Urothelium cell line (cell line): ENCODE results near the gene DNAJB6.
"Not testable (repeated sequence)": the region's sequence is repeated elsewhere in the genome, so short reads cannot be mapped to it uniquely, and the experiment has no call there.

Experiments
- DNase-seq: peaks from one replicate; pipeline ENCODE4 v3.0.0; 2011; ENCODE audit warnings: low spot score, mixed read lengths
- FAIRE-seq: peaks from 2 replicates; lab custom pipeline; 2011; peaks lifted over from hg19 to GRCh38; lab: Jason Lieb, UNC

Gene DNAJB6

GRCh38 chr7:157320608-157320980, 16.2 kb upstream of the DNAJB6 start:
- DNase-seq (no peak), FAIRE-seq (no peak)

- FAIRE-seq (no peak), DNase-seq (no peak)
These were observed 13.4 kb upstream of the DNAJB6 start for GRCh38 chr7:157323401-157323800.

- FAIRE-seq: no peak
- DNase-seq: no peak
These were observed 7.4 kb upstream of the DNAJB6 start for GRCh38 chr7:157329447-157329846.

GRCh38 chr7:157330567-157330966, 6.2 kb upstream of the DNAJB6 start:
- DNase-seq, FAIRE-seq: not testable (repeated sequence)

- not testable (repeated sequence) for FAIRE-seq, DNase-seq
These were observed 5.8 kb upstream of the DNAJB6 start for GRCh38 chr7:157331049-157331448.

GRCh38 chr7:157335236-157335635, 1.6 kb upstream of the DNAJB6 start:
- FAIRE-seq (no peak), DNase-seq (no peak)

GRCh38 chr7:157335991-157336382, 817 bp upstream of the DNAJB6 start:
- DNase-seq (no peak), FAIRE-seq (no peak)

- FAIRE-seq: no peak
- DNase-seq: peak; percentile 58
These were observed 729 bp downstream of the DNAJB6 start for GRCh38 chr7:157337316-157338149.

GRCh38 chr7:157339777-157340677, 3.2 kb downstream of the DNAJB6 start:
- FAIRE-seq (no peak), DNase-seq (peak; percentile 49)

GRCh38 chr7:157347217-157347904, 10.6 kb downstream of the DNAJB6 start:
- no peak for FAIRE-seq
- peak; percentile 40 for DNase-seq

GRCh38 chr7:157348548-157348947, 11.7 kb downstream of the DNAJB6 start:
- DNase-seq: no peak

GRCh38 chr7:157352516-157352915, 15.7 kb downstream of the DNAJB6 start:
- FAIRE-seq (no peak), DNase-seq (no peak)

More at GRCh38 chr7:157348548-157348947, 11.7 kb downstream of the DNAJB6 start:
- no peak for FAIRE-seq

GRCh38 chr7:157355784-157356511, 19.1 kb downstream of the DNAJB6 start:
- no peak for DNase-seq

GRCh38 chr7:157357129-157358040, 20.6 kb downstream of the DNAJB6 start:
- DNase-seq: no peak
- FAIRE-seq: no peak

More at GRCh38 chr7:157355784-157356511, 19.1 kb downstream of the DNAJB6 start:
- no peak for FAIRE-seq

GRCh38 chr7:157358041-157358752, 21.4 kb downstream of the DNAJB6 start:
- no peak for FAIRE-seq
- no peak for DNase-seq

GRCh38 chr7:157358753-157359096, 21.9 kb downstream of the DNAJB6 start:
- no peak for FAIRE-seq
- DNase-seq: no peak

GRCh38 chr7:157359581-157359980, 22.8 kb downstream of the DNAJB6 start:
- no peak for FAIRE-seq

GRCh38 chr7:157360483-157361025, 23.8 kb downstream of the DNAJB6 start:
- no peak for DNase-seq

More at GRCh38 chr7:157359581-157359980, 22.8 kb downstream of the DNAJB6 start:
- no peak for DNase-seq

More at GRCh38 chr7:157360483-157361025, 23.8 kb downstream of the DNAJB6 start:
- FAIRE-seq: no peak
